Stimulated activated CD4-positive, alpha-beta T cell treated with anti-CD3 and anti-CD28 coated beads, Interleukin-2, amount 100 ng/mL, for 24 hours (primary cell): ENCODE results near the gene PIH1D1.

Source experiments
- DNase-seq, 2 donors: peaks; one replicate each; pipeline ENCODE4 v3.0.0-alpha.2; 2020

Gene PIH1D1

GRCh38 chr19:49432141-49433073 is 19.2 kb downstream of the PIH1D1 start:
- peak in 1 of 2 donors; percentile 50 for DNase-seq

GRCh38 chr19:49431330-49431749 is 20.3 kb downstream of the PIH1D1 start:
- peak in 1 of 2 donors; percentile 49 for DNase-seq

GRCh38 chr19:49430678-49431329 is 20.8 kb downstream of the PIH1D1 start:
- peak in 1 of 2 donors; percentile 39 for DNase-seq

- DNase-seq, result no peak
Measured at GRCh38 chr19:49430172-49430677, 21.4 kb downstream of the PIH1D1 start.

GRCh38 chr19:49428547-49429451 is 22.8 kb downstream of the PIH1D1 start:
- DNase-seq, result no peak

- DNase-seq, result peak in 1 of 2 donors; percentile 37
Measured at GRCh38 chr19:49427855-49428546, 23.6 kb downstream of the PIH1D1 start.

GRCh38 chr19:49427339-49427738 is 24.3 kb downstream of the PIH1D1 start:
- no peak for DNase-seq

- peak; percentile 44 to 62 for DNase-seq
Measured at GRCh38 chr19:49425922-49426592, 25.6 kb downstream of the PIH1D1 start.

GRCh38 chr19:49425178-49425577 is 26.4 kb downstream of the PIH1D1 start, which contains the start of gene GFY:
GFY (plus strand) TSS chr19:49425388; CDS start chr19:49426431, 1,043 bp downstream.
- DNase-seq, result no peak

- no peak for DNase-seq
Measured at GRCh38 chr19:49423985-49424303, 27.7 kb downstream of the PIH1D1 start.

- no peak for DNase-seq
Measured at GRCh38 chr19:49423071-49423984, 28.3 kb downstream of the PIH1D1 start, which contains the start of gene PTH2. PTH2 (minus strand) TSS chr19:49423441; CDS start chr19:49423339, 102 bp downstream.

- DNase-seq, result peak in 1 of 2 donors; percentile 65
Measured at GRCh38 chr19:49422407-49423070, 29.1 kb downstream of the PIH1D1 start.

- no peak for DNase-seq
Measured at GRCh38 chr19:49421878-49422202, 29.8 kb downstream of the PIH1D1 start.

GRCh38 chr19:49421039-49421877 is 30.4 kb downstream of the PIH1D1 start:
- peak; percentile 45 to 67 for DNase-seq

GRCh38 chr19:49420227-49420626 is 31.4 kb downstream of the PIH1D1 start:
- DNase-seq, result no peak

- DNase-seq, result no peak
Measured at GRCh38 chr19:49419173-49419572, 32.4 kb downstream of the PIH1D1 start.

GRCh38 chr19:49418511-49418910 is 33.1 kb downstream of the PIH1D1 start:
- DNase-seq, result no peak

GRCh38 chr19:49417088-49417487 is 34.5 kb downstream of the PIH1D1 start:
- DNase-seq, result no peak

- DNase-seq, result no peak
Measured at GRCh38 chr19:49415810-49416200, 35.8 kb downstream of the PIH1D1 start.
